C1 segment of cervical spinal cord (tissue), 14 donors: ENCODE data around the gene NAT14.

Experiments used
- DNase-seq, 14 donors: peaks; one replicate each; lab custom pipeline; 2025; lab: John Stamatoyannopoulos, UW

NAT14 gene

DNA sequence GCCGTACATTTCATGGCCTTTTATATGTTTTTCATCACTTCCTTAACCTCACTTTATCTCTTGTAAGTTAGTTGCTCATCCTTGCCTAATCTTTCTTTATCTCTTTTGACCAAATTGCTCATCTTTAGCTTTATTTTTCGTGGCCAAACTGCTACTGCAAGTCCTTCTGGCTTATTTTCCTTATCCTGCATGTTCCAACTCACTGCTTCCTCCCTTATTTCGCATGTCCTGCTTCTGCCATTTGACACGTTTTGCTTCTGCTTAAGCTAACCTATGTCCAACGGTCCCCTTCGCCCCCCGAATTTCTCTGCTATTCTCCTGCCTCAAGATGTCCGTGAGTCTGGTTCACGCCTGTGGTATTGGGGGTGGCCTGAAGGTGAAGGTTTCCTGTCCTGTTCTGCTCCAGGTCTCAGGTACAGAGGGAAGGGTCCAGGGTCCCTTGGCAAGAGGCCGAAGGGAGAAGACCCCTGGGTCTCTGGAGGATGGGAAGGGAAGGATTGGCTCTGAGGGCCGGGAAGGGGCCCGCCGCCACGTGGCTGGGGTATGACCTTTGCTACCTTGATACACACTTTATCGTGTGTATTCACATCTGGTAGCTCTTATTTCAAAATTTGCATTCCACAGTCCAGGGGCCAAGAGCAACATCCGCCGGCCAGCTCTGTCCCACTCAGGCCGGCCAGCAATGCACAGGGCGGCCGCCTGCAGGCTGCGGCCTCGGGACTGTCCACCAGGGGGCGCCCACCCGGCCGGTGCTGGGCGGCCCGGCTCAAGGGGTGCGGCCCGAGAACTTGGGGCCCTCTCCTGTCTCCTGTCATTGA, 17.5 kb upstream of the NAT14 start:
- peak in 7 of 14 donors; percentile 11 to 71 (median 32) for DNase-seq

DNA sequence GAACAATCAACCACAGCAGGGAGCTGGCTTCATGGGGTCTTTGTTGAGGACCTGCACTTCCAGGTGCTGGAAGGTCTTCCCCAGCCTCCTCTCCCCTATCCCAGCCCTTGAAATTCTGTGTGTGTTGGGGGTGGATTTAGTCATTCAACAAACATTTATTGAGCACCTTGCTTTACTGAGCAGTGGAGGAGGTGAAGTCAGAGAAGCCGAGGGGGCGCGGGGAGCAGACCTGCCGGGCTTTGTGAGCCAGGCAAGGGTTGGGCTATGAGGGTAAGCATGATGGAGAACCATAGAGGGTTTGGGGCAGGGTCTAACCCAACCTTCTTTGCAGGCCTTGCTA, 17.0 kb upstream of the NAT14 start:
- DNase-seq, result no peak

- no peak for DNase-seq
These were observed 13.7 kb upstream of the NAT14 start for GRCh38 chr19:55471266-55471665.

DNA sequence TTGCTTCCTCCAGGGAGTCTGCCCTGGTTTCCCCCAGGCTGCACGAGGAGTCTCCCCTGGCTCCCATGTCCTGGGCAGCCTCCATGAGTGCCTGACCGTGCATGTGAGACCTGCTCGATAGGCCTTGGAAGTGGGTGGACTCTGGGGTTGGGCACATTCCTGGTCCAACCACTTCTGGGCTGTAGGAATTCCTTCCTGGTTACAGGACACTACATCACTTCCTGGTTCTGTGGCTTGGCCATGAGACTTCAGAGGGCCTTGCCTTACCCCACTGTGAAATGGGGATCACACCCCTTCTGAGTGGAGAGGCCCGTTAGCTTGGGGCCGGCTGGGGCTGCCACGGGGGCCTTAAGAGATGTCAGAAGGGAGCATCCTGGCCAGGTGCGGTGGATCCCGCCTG, 12.5 kb upstream of the NAT14 start:
- DNase-seq, result no peak

DNA sequence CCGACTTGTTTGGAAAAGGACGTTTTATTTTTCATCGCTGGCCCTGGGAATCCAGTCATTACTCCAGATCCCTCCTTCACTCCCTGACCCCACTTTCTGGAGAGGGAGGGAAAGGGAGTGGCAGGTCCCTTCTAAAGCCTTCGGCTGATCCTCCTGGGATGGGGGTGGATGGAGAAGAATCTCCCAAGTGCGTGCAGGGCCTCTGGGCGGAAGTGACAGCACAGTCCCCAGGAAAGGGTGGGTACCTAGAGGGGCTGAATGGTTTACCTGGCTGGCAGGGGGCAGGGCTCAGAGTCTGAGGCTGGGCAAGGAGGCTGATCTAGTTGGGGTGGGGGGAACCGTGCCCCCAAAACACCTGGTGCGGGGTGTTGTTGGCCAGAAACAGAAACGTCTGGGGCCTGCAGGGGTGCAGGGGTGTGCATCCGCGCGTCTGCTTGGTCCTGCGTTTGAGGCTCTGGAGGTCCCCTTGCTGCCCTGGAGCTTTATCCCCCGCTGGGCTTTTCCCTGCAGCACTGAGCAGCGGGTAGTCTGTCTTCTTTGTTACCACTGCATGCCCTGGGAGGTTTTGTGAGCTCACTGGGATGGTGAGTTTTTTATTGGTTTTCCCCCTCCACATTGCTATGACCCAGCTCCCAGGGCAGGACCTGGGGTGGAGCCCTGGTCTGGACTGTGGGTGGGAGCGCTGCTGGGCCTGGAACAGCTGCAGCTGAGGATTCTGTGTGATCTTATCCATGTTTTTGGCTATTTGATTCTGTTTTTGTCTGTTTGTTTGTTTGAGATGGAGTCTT, 11.6 kb upstream of the NAT14 start:
- no peak for DNase-seq

DNA sequence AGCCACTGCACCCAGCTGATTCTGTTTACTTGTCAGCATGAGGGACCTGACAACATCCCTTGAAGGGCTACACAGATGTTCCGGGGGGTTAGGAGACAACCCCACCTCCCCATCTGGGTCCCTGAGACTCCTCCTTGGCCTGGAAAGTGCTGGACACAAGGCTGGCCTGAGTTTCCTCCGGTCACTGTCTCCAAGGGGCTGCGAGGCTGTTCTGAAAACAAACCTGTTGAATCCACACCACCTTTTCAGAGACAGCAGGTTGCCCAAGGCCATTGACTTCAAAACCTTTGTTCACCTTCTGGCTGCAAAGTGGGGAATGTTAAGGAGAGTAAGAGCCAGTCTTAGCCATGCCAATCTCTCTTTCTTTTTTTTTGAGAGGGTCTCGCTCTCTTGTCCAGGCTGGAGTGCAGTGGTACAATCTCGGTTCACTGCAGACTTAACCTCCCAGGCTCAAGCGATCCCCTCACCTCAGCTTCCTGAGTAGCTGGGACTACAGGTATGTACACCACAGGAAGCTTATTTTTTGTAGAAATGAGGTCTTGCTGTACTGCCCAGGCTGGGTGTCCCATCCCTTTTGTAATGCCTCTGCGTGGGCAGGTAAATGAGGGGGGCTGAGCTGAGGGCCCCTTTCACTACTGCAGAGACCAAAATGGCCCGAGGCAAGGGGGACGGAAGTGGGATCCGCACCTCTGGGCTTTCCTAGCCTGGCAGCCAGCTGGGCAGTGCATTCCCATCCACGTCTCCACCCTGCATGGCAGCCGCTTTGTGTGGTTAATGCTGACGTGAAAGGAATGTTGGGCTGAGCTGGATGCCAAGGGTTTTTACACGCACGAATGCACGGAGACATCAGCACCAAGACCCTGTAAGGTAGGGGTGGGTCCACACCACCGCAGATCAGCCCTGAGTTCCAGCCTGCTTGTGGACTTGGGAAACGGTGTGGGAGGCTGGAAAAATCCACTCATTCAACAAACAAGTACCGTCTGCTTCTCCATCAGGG, 10.4 kb upstream of the NAT14 start:
- no peak for DNase-seq

DNA sequence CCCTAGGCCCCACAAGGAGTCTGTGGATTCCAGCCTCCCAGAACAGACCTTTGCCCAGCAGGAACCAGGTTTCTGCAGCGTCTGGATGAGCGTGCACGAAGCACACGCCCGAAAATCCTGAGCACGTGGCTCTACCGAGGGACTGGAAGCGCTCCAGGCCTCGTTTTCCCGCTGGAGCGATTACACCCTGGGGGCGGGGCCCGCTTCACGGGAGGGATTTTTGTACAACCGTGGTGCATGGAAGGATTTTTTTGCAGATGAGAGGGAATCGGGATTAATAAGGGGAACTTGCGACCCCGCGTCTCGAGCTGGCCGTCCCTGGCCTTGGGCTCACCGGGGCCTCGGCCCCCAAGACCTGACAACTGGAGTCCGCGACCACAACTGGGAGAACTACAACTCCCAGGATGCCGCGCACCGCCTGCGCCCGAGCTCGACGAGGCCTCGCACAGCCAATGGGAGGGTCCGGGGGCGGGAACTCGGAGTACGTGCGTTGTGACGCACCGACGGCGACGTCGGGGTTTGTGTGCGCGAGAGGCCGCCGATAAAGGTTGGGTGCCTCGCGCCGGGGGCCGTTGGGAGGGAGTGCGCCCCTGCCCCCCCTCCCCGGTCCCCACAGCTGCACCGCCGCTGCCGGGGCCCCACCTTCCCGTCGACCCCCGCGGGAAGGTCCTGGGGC, 8.8 kb upstream of the NAT14 start, which contains the start of gene ZNF628:
Gene ZNF628, plus strand, starts transcription at position 518 of the 676 bp plus-strand sequence. CDS start 3,294 bp downstream, outside the sequence.
- peak; percentile 89 to 98 (median 97) for DNase-seq

DNA sequence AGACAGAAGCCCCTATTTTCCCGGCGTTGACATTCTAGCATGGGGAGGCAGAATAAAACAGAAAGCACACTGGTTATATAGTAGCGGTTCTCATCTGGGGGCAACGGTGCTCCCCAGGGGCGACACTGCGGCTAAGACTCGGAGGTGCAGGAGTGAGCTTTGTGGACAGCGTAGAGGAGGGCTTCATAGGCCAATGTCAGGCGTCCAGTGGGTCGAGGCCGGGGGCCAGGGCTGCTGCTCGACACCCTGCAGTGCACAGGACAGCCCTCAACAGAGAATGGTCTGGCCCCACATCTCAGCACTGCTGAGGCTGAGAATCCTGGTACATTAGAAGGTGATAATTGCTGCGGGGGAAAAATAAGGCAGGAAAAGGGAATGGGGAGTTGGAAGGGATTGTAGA, 7.1 kb upstream of the NAT14 start:
- no peak for DNase-seq

DNA sequence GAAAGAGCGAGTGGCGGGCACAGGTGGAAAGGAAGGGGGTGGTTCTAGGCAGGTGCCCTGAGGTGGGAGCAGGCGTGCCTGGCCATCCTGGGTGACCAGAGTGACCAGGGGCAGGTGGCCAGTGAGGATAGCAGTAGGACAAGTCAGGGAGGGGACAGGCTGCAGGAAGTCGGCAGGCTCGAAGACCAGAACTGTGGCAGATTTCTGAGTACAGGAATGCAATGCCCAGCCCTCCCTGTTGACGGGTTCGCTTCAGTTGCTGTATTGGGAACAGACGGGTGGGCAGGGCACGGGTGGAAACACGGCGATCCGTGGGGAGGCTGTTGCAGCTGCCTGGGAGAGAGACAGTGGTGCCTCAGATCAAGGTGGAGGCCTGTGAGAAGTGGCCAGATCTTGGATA, 6.6 kb upstream of the NAT14 start:
- no peak for DNase-seq

- no peak for DNase-seq
These were observed 5.9 kb upstream of the NAT14 start for GRCh38 chr19:55479045-55479444.

DNA sequence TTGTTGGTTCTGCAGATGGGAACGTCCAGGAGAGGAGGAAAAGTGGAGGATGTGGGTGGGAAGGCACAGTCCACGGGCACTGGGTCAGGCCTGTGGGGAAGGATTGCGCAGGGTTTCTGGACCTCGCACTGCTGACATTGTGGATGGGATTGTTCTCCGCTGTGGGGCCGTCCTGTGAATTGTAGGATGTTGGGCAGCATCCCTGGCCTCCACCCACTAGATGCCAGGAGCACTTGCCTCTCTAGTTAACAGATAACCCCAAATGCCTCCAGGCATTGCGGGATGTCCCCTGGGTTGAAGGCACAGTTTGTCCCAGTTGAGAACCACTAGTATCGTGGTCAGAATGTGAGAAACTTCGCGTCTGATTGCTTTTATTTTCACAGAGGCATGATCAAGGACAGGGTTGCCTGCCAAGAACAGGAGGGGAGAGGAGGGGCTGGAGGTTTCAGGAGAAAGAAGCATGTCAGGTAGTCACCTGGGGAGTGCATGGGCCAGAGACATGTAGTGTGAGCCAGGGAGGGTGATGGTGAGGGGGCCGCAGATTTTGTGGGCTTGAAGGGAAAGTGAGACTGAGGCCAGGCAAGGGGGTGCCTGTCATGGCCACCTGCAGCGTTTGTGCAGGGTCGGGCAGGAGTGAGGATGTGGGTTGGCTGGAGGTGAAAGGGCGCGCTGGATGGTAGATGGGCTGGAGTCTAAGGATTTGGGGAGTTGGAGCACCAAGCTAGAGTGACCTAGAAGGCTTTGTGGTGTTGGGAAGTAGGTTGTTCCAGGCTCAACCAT, 5.3 kb upstream of the NAT14 start:
- DNase-seq, result no peak

DNA sequence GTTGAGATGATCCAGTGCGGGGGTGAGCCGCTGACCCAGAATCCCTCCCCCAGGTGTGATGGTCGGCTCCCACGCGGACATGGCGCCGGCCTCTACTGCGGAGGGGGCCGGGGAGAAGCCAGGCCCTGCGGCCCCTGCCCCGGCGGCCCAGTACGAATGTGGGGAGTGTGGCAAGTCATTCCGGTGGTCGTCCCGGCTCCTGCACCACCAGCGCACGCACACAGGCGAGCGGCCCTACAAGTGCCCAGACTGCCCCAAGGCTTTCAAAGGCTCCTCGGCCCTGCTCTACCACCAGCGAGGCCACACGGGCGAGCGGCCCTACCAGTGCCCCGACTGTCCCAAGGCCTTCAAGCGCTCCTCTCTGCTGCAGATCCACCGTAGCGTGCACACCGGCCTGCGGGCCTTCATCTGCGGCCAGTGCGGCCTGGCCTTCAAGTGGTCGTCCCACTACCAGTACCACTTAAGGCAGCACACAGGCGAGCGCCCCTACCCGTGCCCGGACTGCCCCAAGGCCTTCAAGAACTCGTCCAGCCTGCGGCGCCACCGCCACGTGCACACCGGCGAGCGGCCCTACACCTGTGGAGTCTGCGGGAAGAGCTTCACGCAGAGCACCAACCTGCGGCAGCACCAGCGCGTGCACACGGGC, 3.7 kb upstream of the NAT14 start:
- DNase-seq, result no peak

DNA sequence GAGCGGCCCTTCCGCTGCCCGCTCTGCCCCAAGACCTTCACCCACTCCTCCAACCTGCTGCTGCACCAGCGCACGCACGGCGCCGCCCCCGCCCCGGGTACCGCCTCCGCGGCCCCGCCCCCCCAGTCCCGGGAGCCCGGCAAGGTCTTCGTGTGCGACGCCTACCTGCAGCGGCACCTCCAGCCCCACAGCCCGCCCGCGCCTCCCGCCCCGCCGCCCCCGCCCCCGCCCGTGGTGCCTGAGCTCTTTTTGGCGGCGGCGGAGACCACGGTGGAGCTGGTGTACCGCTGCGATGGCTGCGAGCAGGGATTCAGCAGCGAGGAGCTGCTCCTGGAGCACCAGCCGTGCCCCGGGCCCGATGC, 3.2 kb upstream of the NAT14 start:
- no peak for DNase-seq

GRCh38 chr19:55482156-55482961, 2.6 kb upstream of the NAT14 start:
- no peak for DNase-seq

- no peak for DNase-seq
These were observed 1.9 kb upstream of the NAT14 start for GRCh38 chr19:55482967-55483705.

- DNase-seq, result no peak
These were observed 1.0 kb upstream of the NAT14 start for GRCh38 chr19:55483706-55484592.

DNA sequence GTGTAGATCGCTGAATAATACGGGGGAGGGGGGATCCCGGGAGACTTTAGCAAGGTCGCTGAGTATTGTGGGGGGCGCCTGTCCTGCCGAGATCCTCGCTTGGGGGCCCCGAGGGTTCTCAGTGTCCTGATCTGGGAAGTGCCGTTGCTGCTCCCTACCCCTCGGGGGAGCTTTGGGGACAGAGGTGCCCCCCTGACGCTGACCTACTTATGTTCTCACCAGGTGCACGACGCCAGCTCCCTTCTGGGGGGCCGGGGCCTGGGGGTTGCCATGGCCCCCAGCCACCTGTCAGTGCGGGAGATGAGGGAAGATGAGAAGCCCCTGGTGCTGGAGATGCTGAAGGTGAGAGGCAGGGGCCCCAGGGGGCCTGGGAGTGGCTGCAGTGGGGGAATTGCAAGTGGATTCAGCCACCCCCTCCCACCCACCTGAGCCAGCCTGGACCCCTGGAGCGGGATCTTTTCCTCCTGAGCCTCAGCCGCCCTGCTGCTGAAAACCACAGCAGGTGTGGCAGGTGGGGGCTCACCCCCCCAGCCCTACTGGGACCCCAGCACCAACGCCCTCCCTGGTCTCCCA, 537 bp downstream of the NAT14 start:
- no peak for DNase-seq
